Activated T-cell treated with anti-CD3 and anti-CD28 coated beads for 24 hours (primary cell): ENCODE measurements around the gene ZNF213.
"Not testable (repeated sequence)": the region's sequence is repeated elsewhere in the genome, so short reads cannot be mapped to it uniquely, and the experiment has no call there.

Experiments used
- DNase-seq: peaks from one replicate; pipeline ENCODE4 v3.0.0-alpha.2; 2020; ENCODE audit warnings: low read depth

Gene ZNF213

GRCh38 chr16:3170440-3171180, 35.8 kb downstream of the ZNF213 start:
- no peak for DNase-seq

GRCh38 chr16:3171181-3171854, 36.5 kb downstream of the ZNF213 start:
- no peak for DNase-seq

GRCh38 chr16:3171855-3172593, 37.2 kb downstream of the ZNF213 start:
- peak; percentile 56 for DNase-seq

GRCh38 chr16:3173892-3174617, 39.2 kb downstream of the ZNF213 start:
- no peak for DNase-seq

- DNase-seq, result no peak
Measured at GRCh38 chr16:3174618-3175148, 39.9 kb downstream of the ZNF213 start.

- peak; percentile 57 for DNase-seq
Measured at GRCh38 chr16:3175157-3176093, 40.6 kb downstream of the ZNF213 start.

- no peak for DNase-seq
Measured at GRCh38 chr16:3179651-3180050, 44.8 kb downstream of the ZNF213 start.

- DNase-seq, result no peak
Measured at GRCh38 chr16:3180445-3180878, 45.6 kb downstream of the ZNF213 start.

- not testable (repeated sequence) for DNase-seq
Measured at GRCh38 chr16:3182293-3182607, 47.4 kb downstream of the ZNF213 start.

GRCh38 chr16:3182608-3183444, 48.0 kb downstream of the ZNF213 start:
- DNase-seq, result peak; percentile 63

GRCh38 chr16:3183445-3184139, 48.8 kb downstream of the ZNF213 start:
- DNase-seq, result no peak

- no peak for DNase-seq
Measured at GRCh38 chr16:3186946-3187690, 52.3 kb downstream of the ZNF213 start.

GRCh38 chr16:3187798-3188674, 53.2 kb downstream of the ZNF213 start, which contains the start of gene OR1F1:
OR1F1 (plus strand) TSS chr16:3188204.
- DNase-seq, result peak; percentile 74

GRCh38 chr16:3188675-3188924, 53.8 kb downstream of the ZNF213 start:
- no peak for DNase-seq

- peak; percentile 59 for DNase-seq
Measured at GRCh38 chr16:3188925-3189825, 54.3 kb downstream of the ZNF213 start.

GRCh38 chr16:3189869-3190268, 55.0 kb downstream of the ZNF213 start:
- DNase-seq, result no peak

GRCh38 chr16:3190949-3191353, 56.1 kb downstream of the ZNF213 start:
- no peak for DNase-seq
